IPS-NIHi7 (cell line): ENCODE results near the gene NEK8.

Experiments
- DNase-seq: peaks from one replicate; pipeline ENCODE4 v3.0.0; 2012; ENCODE audit warnings: mixed read lengths; ENCODE audit errors: extremely low spot score

NEK8 gene

DNA sequence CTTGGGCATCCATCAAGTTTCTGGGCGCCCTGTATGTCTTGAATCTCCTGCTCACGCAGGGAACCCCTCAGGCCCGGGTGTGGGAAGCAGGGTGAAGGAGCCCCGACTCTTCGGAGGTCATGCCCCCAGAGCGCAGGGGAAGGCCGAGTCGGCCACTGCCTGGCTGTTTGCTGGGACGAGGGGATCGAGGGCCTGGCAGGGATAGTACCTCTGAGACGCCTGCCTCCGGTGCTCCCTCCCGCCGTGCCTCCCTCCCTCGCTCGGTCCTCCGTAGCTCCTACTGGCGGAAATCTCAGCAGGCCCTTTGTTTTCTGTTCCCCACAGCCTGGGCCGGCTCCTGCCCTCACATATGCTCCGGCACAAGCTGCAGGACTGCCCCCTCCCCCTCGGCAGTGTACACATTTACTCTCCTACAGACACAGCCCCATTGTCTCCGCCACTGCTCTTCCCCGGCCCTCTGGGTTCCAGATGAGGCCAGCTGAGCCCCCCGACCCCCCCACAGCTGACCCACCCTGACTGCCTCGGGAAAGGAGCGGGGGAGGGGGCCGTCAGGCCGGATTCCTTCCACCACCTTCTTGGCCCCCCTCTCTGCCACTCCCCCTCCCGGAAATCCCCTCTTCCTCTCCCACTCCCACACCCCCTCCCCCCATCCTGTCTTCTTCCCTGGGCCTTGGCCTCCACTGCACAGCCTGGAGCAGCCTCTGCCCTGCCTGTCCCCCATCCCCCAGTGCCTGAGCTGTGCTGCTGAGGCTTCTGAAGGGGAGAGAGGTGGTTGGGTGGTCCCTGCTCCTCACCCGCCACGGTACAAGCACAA, 16.6 kb downstream of the NEK8 start:
- DNase-seq, result peak; percentile 31

DNA sequence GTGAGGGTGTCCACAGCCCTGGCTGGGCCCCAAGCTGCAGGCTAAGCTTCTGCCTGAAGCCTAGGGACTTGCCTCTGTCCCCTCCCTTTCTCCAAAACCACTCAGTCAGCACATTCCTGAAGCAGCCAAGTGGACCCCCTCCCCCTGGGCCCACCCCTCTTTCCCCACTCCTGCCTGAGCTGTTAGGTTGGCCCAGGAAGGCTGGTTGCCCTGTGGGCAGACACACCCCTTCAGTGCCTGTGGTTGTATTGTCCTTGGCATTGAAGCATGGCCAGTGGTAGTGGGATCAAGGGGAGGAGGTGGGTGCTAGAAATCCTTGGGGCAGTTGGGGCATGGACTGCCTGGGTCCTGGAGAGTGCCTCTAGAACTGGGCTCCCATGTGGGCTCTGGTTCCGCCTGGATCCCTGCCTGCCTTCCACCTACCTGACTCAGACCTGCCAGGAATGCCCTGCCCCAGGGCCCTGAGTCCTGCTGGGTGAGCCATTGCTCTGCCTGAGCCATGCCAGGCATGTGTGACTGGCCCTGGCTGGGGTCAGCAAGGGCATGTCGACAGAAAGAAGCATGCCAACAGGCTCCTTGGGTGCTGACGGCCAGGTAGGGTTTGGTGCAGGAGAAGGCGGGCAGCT, 17.3 kb downstream of the NEK8 start:
- DNase-seq, result no peak

DNA sequence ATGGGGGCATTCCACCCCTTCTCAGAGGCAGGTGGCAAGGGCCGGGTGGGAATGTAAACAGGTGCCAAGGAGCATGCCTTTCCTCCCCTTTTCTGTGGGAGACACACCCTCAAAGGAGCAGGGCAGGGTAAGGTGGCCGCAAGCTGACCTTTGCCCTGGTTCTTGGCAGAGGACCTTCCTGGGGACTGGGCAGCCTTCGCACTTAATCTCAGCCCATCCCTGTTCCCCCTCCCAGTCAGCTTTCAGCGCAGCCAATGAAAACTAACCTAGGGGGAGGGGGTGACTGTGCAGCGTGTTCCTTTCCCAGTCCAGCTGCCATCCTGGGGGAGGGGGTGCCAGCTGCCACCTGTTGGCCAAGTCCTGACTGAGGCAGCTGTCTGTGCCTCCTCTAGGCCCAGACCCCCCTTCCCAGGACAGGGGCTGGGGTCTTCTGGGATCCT, 18.0 kb downstream of the NEK8 start:
- DNase-seq, result no peak

DNA sequence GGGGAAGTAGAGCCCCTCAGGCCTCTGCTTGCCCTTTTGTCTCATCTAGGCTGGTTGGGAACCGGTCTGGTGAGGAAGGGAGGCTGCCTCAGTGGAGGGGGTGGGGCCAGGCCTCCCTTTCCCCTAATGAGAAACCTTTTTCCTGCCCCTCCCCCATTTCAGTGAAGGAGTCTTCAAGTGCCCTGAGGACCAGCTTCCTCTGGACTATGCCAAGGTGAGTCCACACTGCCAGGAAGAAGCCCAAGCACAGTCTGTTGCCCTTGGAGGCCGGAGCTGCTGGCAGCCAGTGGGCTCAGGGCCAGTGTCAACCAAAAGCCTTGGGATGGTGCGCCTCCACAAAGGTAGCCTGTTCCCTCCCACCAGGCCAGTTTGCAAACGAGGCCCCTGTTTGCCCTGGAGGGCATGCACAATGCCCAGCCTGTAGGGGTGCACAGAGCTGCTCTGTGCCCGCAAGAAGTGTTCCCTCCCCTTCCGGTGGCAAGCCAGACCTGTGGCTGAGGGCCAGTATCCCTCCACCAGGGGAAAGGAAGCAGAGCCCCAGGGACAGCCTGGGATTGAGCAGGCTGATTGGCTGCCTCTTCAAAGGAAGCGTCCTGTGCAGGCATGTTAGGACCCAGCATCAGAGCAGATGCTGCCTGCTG, 18.6 kb downstream of the NEK8 start:
- no peak for DNase-seq

DNA sequence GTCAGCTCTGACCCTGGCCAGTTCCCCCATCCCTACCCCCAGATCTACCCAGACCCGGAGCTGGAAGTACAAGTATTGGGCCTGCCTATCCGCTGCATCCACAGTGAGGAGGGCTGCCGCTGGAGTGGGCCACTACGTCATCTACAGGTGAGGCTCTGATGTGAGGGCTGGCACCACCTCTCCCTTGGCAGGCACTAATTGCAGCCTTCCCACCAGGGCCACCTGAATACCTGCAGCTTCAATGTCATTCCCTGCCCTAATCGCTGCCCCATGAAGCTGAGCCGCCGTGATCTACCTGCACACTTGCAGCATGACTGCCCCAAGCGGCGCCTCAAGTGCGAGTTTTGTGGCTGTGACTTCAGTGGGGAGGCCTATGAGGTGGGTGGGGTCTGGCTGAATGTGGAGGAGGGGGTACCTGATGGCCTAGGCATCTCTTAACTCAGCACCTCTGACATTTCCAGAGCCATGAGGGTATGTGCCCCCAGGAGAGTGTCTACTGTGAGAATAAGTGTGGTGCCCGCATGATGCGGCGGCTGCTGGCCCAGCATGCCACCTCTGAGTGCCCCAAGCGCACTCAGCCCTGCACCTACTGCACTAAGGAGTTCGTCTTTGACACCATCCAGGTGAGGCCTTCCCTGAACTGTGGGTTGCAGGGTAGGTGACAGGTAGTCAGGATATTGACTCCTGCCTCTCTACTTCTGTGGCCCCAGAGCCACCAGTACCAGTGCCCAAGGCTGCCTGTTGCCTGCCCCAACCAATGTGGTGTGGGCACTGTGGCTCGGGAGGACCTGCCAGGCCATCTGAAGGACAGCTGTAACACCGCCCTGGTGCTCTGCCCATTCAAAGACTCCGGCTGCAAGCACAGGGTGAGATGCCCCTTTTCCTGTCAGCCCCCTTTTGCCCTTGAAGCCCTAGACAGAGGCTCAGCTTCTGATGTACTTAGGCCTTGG, 19.5 kb downstream of the NEK8 start:
- no peak for DNase-seq

DNA sequence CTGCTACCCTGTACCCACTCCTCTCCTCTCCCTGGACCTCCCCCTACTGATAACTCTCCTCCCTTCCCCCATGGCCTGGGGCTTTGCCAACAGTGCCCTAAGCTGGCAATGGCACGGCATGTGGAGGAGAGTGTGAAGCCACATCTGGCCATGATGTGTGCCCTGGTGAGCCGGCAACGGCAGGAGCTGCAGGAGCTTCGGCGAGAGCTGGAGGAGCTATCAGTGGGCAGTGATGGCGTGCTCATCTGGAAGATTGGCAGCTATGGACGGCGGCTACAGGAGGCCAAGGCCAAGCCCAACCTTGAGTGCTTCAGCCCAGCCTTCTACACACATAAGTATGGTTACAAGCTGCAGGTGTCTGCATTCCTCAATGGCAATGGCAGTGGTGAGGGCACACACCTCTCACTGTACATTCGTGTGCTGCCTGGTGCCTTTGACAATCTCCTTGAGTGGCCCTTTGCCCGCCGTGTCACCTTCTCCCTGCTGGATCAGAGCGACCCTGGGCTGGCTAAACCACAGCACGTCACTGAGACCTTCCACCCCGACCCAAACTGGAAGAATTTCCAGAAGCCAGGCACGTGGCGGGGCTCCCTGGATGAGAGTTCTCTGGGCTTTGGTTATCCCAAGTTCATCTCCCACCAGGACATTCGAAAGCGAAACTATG, 20.4 kb downstream of the NEK8 start:
- DNase-seq, result no peak

DNA sequence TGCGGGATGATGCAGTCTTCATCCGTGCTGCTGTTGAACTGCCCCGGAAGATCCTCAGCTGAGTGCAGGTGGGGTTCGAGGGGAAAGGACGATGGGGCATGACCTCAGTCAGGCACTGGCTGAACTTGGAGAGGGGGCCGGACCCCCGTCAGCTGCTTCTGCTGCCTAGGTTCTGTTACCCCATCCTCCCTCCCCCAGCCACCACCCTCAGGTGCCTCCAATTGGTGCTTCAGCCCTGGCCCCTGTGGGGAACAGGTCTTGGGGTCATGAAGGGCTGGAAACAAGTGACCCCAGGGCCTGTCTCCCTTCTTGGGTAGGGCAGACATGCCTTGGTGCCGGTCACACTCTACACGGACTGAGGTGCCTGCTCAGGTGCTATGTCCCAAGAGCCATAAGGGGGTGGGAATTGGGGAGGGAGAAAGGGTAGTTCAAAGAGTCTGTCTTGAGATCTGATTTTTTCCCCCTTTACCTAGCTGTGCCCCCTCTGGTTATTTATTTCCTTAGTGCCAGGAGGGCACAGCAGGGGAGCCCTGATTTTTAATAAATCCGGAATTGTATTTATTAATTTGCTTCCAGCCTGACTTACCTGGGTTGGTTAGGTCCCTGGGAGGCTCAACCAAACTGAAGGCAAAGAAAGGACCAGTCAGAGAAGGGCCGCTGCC, 21.1 kb downstream of the NEK8 start:
- DNase-seq, result no peak

DNA sequence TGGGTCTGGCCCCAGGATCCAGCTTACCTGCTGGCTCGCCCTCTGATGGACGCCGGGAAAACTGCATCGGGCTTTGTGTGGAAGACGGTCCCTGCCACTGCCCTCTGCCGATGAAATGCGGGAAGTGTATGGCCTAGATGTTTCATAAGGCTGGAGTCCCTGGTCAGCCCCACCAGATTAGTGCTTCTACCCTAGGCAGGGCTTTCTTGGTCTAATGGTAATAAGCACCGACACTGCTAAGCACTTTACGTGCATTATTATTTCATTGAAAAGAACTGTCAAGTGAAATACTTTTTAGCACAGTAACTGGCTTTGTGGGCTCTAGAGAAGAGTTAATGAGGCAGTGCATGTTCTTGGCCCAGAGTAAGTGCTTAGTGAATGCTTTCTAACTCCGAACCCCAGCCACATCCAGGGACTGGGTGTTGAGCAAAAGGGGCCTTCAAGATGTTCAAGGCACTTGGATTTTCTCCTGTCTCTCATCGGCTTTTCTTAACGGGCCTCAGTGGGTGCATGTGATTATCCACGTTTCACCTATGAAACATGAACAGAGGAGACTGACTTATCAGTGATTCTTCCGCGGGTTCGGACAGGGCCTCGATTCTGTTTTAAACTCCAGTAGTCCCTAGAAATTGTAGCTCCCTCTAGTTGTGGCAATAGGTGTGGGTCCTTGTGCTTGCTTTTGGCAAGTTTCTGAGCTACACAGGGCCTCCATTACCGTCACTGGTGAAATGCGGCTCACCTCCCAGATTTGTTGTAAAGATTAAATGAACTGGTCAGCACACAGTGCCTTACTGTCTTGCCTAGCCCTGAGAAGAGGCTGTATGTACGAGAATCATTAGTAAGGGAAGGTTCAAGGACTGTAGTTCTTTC, 21.8 kb downstream of the NEK8 start:
- DNase-seq, result peak; percentile 81

DNA sequence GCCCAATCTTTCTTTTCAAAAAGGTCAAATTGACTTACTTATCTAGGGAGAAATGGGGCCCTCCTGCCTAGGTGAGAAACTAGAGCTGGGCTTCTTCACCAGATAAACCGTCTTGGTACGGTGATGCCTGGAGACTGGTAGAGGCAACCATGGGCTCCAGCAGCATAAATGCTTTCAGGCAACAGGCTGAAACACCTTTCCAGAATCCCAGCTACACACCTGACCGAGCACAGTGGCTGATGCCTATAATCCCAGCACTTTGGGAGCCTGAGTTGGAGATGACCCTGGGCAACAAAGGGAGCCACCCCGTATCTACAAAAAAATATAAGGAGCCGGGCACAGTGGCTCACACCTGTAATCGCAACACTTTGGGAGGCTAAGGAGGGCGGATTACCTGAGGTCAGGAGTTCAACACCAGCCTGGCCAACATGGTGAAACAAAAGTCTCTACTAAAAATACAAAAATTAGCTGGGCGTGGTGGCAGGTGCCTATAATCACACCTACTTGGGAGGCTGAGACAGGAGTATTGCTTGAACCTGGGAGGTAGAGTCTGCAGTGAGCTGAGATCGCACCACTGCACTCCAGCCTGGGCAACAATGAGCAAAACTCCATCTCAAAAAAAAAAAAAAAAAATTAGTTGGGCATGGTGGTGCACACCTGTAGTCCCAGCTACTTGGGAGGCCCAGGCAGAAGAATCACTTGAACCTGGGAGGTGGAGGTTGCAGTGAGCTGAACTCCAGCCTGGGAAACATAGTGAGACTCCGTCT, 23.2 kb downstream of the NEK8 start:
- no peak for DNase-seq

DNA sequence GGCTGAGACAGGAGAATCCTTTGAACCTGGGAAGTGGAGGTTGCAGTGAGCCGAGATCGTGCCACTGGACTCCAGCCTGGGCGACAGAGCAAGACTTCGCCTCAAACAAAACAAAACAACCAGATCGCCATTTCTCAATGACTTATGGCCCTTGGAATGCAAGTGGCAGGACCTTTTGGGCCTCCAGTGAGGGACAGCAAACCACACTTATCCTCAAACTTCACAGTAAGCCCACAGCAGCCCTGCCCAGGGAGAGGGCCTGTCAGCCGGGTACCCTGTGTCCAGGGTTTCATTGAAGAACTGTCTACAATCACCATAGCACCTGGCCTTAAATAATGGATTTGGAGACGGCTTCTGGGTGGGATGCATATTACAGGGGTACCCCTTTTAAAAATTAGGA, 26.9 kb downstream of the NEK8 start:
- DNase-seq, result no peak

DNA sequence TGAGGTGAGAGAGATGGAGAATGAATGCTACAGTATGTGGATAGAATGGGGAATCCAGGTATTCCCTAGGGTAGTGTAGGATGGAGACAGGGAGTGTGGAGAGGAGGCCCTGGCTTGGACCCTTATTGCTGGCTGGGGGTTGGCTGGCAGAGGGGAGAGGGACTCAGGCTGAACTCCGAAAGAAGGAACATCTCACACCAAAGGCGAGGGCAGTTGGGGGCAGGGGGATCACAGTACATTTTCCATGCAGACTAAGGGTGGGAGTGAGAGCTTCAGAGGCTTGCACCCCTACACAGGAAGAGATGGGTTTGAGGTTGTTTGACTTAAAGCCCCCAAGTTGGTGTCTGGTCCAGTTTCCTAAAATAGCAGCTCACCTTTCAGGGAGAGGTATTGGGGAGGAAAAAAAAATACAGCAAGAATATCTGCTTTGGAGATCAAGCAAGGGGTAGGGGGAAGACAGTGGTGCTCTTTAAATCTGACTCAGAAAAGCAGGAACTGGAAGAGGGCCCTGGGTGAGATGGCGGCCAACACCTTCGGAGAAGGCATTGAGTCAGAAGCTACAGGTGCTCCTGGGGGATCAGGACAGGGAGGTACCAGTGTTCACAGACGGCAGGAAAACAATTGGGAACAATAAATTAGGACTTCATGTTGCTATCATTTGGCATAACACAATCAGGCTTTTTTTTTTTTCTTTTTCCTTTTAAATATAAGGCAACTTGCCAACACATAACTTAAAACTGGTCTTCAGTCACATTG, 27.6 kb downstream of the NEK8 start:
- DNase-seq, result no peak

DNA sequence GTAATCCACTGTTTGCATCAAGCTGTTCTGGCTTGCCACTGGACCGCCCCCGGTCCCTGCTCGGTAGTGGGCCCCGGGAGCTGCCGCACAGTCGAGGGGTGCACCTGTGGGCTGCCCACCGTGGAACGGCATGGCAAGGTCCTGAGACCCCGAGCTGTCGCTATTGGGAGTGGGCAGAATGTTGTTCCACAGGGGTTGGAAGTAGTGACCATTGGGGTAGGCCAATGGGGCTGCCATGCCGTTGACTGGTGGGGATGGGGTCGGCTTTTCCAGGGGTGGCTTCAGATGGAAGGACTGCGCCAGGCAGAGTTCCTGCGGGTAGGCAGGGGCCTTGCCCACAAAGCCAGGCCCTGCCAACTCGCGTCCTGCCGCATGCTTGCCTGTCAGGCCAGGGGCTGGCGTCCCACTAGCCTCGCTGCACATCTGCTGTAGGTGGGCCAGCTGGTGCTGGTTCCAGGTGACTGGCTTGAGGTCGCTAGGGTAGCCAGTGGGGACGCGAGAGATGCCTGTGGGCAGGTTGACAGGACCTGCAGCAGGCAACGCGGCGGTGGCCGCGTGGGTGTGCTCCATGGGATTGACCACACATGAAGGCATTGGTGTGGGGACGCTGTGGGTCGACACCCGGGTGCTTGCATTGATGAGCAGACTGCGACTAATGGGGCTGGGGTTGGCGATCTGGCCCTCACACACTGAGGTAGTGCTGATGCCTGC, 30.0 kb downstream of the NEK8 start:
- DNase-seq, result no peak

DNA sequence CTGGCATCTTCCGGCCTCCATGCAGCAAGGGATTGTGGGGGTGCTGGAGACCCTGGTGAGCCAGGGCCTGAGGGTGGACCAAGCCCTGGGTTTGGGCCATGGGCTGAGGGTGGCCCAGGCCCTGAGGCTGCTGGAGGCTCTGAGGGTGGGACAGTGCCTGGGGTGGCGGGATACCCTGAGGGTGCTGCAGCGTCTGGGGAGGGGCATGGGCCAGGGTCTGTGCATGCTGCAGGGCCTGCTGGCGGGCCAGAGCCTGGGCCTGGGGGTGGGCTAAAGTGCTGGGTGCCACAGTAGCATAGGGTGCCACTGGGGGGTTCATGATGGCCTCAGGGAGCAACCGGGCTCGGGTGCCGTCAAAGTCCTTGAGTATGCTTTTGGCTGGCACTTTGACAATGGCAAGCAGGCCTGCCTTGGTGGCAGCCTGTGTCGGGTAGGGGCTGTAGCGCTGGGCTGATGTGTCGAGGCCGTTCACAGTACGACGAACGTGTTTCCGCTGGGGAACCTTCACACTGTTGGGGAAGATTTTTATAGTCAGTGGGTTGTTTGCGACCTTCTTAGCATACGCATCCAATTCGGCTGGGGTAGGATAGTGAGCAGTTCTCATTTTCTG, 30.8 kb downstream of the NEK8 start:
- no peak for DNase-seq

DNA sequence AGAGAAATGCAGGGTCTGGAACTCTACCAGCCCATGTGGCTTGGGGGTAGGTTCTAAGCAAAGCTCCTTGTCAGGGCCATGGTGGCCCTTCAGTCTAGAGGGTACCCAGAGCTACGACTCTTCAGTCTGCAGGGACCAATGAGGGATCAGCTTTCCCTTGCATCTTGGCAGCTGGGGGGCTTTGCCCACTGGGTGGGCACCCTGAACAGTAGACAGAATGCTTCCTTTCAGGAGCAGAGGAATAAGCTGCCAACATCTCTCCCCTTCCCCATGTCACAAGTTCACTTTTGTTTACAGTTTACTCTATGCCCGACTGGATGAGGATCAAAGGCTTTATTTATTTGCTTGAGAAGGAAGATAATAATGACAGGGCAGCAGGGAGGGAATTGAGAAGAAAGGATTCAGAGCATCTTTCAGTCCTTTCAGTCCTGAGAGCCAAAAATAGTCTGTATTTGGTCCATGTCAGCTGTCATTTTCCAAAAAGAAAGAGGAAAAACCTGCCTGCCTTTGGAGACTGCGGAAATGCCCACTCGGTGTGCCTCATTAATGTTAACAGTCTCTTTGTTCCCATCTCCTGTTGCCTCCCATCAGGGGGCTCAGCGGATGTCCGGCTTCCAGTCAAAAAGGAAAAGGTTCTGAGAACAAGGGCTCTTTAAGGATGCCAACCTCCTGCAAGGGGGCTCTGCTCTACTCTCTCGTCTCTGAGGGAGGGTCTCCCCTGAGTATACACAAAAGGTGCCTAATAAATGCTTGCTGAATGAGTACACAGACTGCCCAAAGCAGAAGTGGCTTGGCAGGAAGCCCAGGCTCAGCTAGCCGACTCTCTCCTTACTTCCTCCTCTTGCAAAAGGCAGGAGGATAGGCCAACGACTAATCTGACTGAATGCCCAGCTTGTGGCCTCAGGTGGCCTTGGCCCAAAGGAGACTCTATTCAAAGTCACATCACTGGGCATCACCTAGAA, 32.3 kb downstream of the NEK8 start:
- DNase-seq, result peak; percentile 71

DNA sequence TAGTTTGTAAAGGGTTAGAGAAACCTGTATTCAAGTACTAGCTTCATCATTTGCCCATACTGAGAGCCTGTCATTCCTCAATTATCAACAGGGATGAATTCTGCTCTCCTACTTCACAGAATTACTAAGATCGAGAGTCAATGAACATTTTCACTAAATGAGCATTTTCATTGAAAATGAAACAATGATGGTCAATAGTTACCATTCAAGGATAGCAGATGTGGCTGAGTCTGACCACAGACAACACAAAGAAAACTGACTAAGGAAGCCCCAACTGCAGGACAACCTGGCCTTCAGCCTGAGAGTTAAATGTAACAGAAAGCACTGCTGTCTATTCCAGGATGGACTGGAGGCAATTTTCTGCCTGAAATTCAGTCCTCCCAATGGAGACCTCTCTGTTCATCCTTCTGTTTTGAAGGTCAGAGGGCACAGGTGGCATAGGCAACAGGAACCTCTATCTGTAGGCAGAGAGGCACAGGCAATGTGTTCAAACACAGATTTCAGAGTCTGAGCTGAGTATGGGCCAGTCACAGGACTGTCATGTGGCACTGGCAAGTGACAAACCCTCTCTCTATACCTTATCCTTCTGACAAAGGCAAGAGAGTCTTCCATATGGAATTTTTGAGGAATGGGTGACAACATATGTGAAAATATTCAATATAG, 34.7 kb downstream of the NEK8 start:
- DNase-seq, result no peak
